Measurements from ENCODE around the gene ATG16L1. TPM values are rescaled to one million over a fixed set of nuclear protein-coding genes. Genes with fewer than 3 reads are reported as not detected.

The ATG16L1 gene
- total RNA-seq, 3 donors from 2014 or later (not counting 1 experiment from before 2014, with no cell fraction given) = 106 to 142 (median 117) TPM

DNA sequence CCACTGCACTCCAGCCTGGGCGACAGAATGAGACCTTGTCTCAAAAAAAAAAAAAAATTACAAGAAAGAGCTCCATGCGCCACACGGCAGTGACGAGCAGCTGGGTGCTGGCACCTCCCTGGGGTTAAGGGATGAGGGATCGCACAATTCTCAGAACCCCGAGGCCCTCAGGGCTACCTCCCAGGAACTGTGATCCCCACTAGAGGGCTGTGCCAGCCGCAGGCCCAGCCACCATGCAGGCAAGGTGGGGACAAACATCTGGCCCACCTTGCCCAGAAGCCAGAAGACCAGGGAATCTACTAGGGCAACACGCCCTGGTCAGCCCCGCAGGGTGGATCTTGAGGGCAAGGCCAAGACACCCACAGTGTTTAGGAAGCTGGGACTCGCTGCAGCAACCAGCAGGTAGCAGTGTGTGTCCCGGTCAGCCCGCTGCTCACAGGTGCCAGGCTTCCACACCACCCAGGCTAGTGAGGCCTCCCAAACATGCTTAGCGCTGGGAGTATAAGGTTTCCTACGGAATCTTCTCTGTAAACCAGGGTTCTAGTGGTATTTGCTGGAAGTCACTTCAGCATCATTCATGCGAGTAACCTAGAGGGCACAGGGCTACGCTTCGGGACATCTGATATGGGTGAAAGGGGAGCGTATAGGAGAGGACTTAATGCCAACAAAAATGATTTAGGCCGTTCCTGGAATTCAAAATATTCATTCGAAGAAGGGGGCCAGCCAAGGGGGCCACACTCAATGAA, 62.9 kb downstream of the ATG16L1 start:
- TF ChIP-seq, protein P1, sequence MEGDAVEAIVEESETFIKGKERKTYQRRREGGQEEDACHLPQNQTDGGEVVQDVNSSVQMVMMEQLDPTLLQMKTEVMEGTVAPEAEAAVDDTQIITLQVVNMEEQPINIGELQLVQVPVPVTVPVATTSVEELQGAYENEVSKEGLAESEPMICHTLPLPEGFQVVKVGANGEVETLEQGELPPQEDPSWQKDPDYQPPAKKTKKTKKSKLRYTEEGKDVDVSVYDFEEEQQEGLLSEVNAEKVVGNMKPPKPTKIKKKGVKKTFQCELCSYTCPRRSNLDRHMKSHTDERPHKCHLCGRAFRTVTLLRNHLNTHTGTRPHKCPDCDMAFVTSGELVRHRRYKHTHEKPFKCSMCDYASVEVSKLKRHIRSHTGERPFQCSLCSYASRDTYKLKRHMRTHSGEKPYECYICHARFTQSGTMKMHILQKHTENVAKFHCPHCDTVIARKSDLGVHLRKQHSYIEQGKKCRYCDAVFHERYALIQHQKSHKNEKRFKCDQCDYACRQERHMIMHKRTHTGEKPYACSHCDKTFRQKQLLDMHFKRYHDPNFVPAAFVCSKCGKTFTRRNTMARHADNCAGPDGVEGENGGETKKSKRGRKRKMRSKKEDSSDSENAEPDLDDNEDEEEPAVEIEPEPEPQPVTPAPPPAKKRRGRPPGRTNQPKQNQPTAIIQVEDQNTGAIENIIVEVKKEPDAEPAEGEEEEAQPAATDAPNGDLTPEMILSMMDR (IDR thresholded peaks at IDR 0.05) = no peak
- intact Hi-C loops (cut with micrococcal nuclease) = no loop called here
- no peaks in the 10 kb centered on the region for H3K36me3 Mint-ChIP-seq
- no peak overlapping the region for H3K4me3 ChIP-seq (ENCODE audit: low read length)
- no peaks in the 10 kb centered on the region for H3K36me3 ChIP-seq (ENCODE audit: control insufficient read depth, insufficient read depth, low read length)
- no peaks in the 10 kb centered on the region for H3K9me3 ChIP-seq (ENCODE audit: control insufficient read depth, insufficient read depth, low read length)
- no peak overlapping the region for H3K27ac ChIP-seq (ENCODE audit: low read length)
- no peak overlapping the region for H3K4me3 Mint-ChIP-seq
- H3K4me1 ChIP-seq (ENCODE audit: control insufficient read depth, insufficient read depth, low read length) = peaks cover 32% of the 10 kb centered on the region
- H3K27ac Mint-ChIP-seq = no peak overlapping the region
- ATAC-seq (no peak), DNase-seq (no peak)
- peaks cover 0 to 4% of the 10 kb centered on the region in 2 donors for H3K27me3 Mint-ChIP-seq (ENCODE audit: low read depth in 2 of 2)
- no peaks in the 10 kb centered on the region for H3K9me3 Mint-ChIP-seq
- WGBS (ENCODE audit: insufficient coverage) = 94% methylated on average over 20 of the region's 20 CpGs
- H3K4me1 Mint-ChIP-seq = peaks cover 25 to 26% of the 10 kb centered on the region in 2 donors
- no peaks in the 10 kb centered on the region for H3K27me3 ChIP-seq (ENCODE audit: control insufficient read depth, insufficient read depth, low read length)

GRCh38 chr2:233317196-233317943, 65.9 kb downstream of the ATG16L1 start:
- peaks cover 19% of the 10 kb centered on the region for H3K4me1 ChIP-seq (ENCODE audit: control insufficient read depth, insufficient read depth, low read length)
- Mint-ChIP-seq H3K4me1 (peaks cover 16 to 19% of the 10 kb centered on the region in 2 donors), H3K27ac (no peak overlapping the region), H3K36me3 (no peaks in the 10 kb centered on the region), H3K9me3 (no peaks in the 10 kb centered on the region), H3K27me3 (ENCODE audit: low read depth in 2 of 2) (peaks cover 0 to 4% of the 10 kb centered on the region in 2 donors), H3K4me3 (no peak overlapping the region)
- no peaks in the 10 kb centered on the region for H3K9me3 ChIP-seq (ENCODE audit: control insufficient read depth, insufficient read depth, low read length)
- H3K36me3 ChIP-seq (ENCODE audit: control insufficient read depth, insufficient read depth, low read length) = no peaks in the 10 kb centered on the region
- DNase-seq (no peak), ATAC-seq (no peak)
- TF ChIP-seq, protein P1 (IDR thresholded peaks at IDR 0.05) = no peak
- no peaks in the 10 kb centered on the region for H3K27me3 ChIP-seq (ENCODE audit: control insufficient read depth, insufficient read depth, low read length)
- intact Hi-C loops (cut with micrococcal nuclease) = no loop called here
- 84% methylated on average over 7 of the region's 7 CpGs for WGBS (ENCODE audit: insufficient coverage)
- H3K4me3 ChIP-seq (ENCODE audit: low read length) = no peak overlapping the region
- H3K27ac ChIP-seq (ENCODE audit: low read length) = no peak overlapping the region

DNA sequence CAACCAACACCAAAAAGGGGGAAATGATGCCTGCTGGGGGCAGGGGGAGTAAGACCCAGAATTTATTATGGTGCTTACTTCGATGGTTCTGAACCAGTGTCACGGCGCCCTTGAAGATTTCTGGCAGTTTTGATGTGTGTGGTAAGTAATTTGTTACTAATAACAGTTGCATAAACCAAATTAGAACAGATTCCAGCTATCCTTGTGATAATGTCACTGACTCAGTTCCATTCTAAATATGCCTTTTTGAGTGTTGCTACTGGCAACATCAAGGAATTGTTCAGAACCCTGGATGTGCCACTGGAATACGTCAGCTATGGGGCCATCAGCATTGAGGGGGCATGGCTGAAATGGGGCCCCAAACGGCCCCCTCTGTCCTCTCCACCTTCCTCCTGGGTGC, 67.8 kb downstream of the ATG16L1 start:
- Mint-ChIP-seq H3K9me3 (no peaks in the 10 kb centered on the region), H3K4me1 (peaks cover 11 to 16% of the 10 kb centered on the region in 2 donors), H3K27me3 (ENCODE audit: low read depth in 2 of 2) (no peaks in the 10 kb centered on the region), H3K4me3 (no peak overlapping the region), H3K27ac (no peak overlapping the region), H3K36me3 (no peaks in the 10 kb centered on the region)
- TF ChIP-seq, protein P1 (IDR thresholded peaks at IDR 0.05) = no peak
- no peaks in the 10 kb centered on the region for H3K36me3 ChIP-seq (ENCODE audit: control insufficient read depth, insufficient read depth, low read length)
- H3K4me3 ChIP-seq (ENCODE audit: low read length) = no peak overlapping the region
- H3K4me1 ChIP-seq (ENCODE audit: control insufficient read depth, insufficient read depth, low read length) = peaks cover 15% of the 10 kb centered on the region
- no peaks in the 10 kb centered on the region for H3K9me3 ChIP-seq (ENCODE audit: control insufficient read depth, insufficient read depth, low read length)
- no peak overlapping the region for H3K27ac ChIP-seq (ENCODE audit: low read length)
- WGBS (ENCODE audit: insufficient coverage) = 84% methylated on average over 5 of the region's 5 CpGs
- intact Hi-C loops (cut with micrococcal nuclease) = no loop called here
- no peaks in the 10 kb centered on the region for H3K27me3 ChIP-seq (ENCODE audit: control insufficient read depth, insufficient read depth, low read length)
- DNase-seq (no peak), ATAC-seq (no peak)

Data from natural killer cell (primary cell).